Measurements from ENCODE around the gene PLA2G10. TPM values are rescaled to one million over a fixed set of nuclear protein-coding genes. Genes with fewer than 3 reads are reported as not detected.
"Not testable (repeated sequence)": the region's sequence is repeated elsewhere in the genome, so short reads cannot be mapped to it uniquely, and the experiment has no call there.

PLA2G10 gene
- total RNA-seq (2014; rRNA removed; shearing (Covaris generic)): not detected in 2 replicates
- not detected in 2 replicates for polyA plus RNA-seq (2015; cell fraction: cytosol; rRNA removed)
- not detected in 2 replicates for polyA plus RNA-seq (2015; cell fraction: nucleus; rRNA removed)

GRCh38 chr16:14694129-14694528 lies at the start of gene PLA2G10:
PLA2G10 (minus strand) TSS chr16:14694308; CDS start chr16:14694229, 79 bp downstream.
- not testable (repeated sequence) for DNase-seq (ENCODE audit: low read depth)

- not testable (repeated sequence) for DNase-seq (ENCODE audit: low read depth)
These were observed 48.4 kb upstream of the PLA2G10 start, which contains the start of gene NPIPA2 for GRCh38 chr16:14742273-14743128. NPIPA2 (plus strand) TSS chr16:14742533; CDS start chr16:14748066, 5,533 bp downstream.

- DNase-seq (ENCODE audit: low read depth): not testable (repeated sequence)
These were observed 47.7 kb upstream of the PLA2G10 start for GRCh38 chr16:14741794-14742193.

- not testable (repeated sequence) for DNase-seq (ENCODE audit: low read depth)
These were observed 46.8 kb upstream of the PLA2G10 start for GRCh38 chr16:14740832-14741385.

GRCh38 chr16:14733233-14733632 lies 39.1 kb upstream of the PLA2G10 start:
- not testable (repeated sequence) for DNase-seq (ENCODE audit: low read depth)

- DNase-seq (ENCODE audit: low read depth): not testable (repeated sequence)
These were observed 9.3 kb upstream of the PLA2G10 start, which contains the start of gene NPIPA3 for GRCh38 chr16:14703156-14704011. NPIPA3 (plus strand) TSS chr16:14703411; CDS start chr16:14708944, 5,533 bp downstream.

GRCh38 chr16:14702672-14703071 lies 8.6 kb upstream of the PLA2G10 start:
- not testable (repeated sequence) for DNase-seq (ENCODE audit: low read depth)

- DNase-seq (ENCODE audit: low read depth): not testable (repeated sequence)
These were observed 7.8 kb upstream of the PLA2G10 start for GRCh38 chr16:14701859-14702258.

GRCh38 chr16:14685870-14686793 lies 8.0 kb downstream of the PLA2G10 start:
- not testable (repeated sequence) for DNase-seq (ENCODE audit: low read depth)

- no peak for DNase-seq (ENCODE audit: low read depth)
These were observed 12.0 kb downstream of the PLA2G10 start for GRCh38 chr16:14682121-14682520.

- no peak for DNase-seq (ENCODE audit: low read depth)
These were observed 13.0 kb downstream of the PLA2G10 start for GRCh38 chr16:14681115-14681514.

- not testable (repeated sequence) for DNase-seq (ENCODE audit: low read depth)
These were observed 13.7 kb downstream of the PLA2G10 start for GRCh38 chr16:14680396-14680795.

GRCh38 chr16:14678748-14679497 lies 15.2 kb downstream of the PLA2G10 start:
- no peak for DNase-seq (ENCODE audit: low read depth)

GRCh38 chr16:14677627-14678026 lies 16.5 kb downstream of the PLA2G10 start:
- DNase-seq (ENCODE audit: low read depth): no peak

GRCh38 chr16:14676633-14677032 lies 17.5 kb downstream of the PLA2G10 start:
- DNase-seq (ENCODE audit: low read depth): no peak

- no peak for DNase-seq (ENCODE audit: low read depth)
These were observed 21.6 kb downstream of the PLA2G10 start for GRCh38 chr16:14672403-14672971.

- peak; percentile 10 for DNase-seq (ENCODE audit: low read depth)
These were observed 24.3 kb downstream of the PLA2G10 start for GRCh38 chr16:14669776-14670175.

GRCh38 chr16:14668556-14669223 lies 25.4 kb downstream of the PLA2G10 start:
- no peak for DNase-seq (ENCODE audit: low read depth)

Data from HT1080 (cell line).